ENCODE results near the gene METTL13. TPM values are rescaled to one million over a fixed set of nuclear protein-coding genes. Genes with fewer than 3 reads are reported as not detected.

The METTL13 gene, protein sequence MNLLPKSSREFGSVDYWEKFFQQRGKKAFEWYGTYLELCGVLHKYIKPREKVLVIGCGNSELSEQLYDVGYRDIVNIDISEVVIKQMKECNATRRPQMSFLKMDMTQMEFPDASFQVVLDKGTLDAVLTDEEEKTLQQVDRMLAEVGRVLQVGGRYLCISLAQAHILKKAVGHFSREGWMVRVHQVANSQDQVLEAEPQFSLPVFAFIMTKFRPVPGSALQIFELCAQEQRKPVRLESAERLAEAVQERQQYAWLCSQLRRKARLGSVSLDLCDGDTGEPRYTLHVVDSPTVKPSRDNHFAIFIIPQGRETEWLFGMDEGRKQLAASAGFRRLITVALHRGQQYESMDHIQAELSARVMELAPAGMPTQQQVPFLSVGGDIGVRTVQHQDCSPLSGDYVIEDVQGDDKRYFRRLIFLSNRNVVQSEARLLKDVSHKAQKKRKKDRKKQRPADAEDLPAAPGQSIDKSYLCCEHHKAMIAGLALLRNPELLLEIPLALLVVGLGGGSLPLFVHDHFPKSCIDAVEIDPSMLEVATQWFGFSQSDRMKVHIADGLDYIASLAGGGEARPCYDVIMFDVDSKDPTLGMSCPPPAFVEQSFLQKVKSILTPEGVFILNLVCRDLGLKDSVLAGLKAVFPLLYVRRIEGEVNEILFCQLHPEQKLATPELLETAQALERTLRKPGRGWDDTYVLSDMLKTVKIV
- 20.6 and 34.5 TPM in 2 replicates for total RNA-seq

GRCh38 chr1:171781176-171781875, at the start of gene METTL13:
Gene METTL13 (plus strand): TSS chr1:171781660. CDS start chr1:171781968, 308 bp downstream.

DNA sequence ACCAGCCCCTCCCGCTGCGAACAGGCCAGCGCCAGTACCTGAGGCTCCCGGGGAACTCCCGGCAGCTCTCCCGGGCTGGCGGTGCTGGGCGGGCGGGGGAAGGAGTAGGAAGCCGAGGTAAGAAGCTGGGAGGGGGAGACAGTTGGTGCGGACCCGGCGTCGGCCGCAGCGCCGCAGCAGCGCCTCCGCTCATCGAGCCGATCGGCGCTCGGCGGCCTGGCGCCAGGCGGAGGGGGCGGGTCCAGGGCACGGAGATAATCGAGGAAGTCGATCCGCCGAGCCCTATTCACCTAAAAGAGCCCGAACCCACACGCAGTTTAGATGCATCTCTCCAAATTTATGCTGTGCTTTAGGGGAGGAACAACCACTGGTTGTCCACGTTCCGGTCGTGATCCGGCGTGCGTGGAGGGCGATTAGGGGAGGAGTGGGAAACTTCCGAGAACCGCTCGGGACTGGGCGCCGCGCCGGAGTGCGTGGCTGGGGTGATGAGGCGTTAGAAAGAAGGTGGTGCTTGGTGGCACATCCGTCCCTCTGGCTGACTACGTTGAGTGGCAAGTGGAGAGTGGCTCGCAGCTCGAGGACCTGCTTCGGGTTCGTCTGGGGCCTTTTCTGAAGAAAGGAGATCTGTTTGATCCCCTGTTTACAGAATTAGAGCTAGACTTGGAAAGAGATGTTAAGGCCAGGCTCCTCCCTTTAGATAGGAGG, 39.4 kb upstream of the METTL13 start, which contains the start of gene VAMP4:
Gene VAMP4, minus strand, starts transcription at position 194 of the 705 bp plus-strand sequence. CDS start 3,651 bp downstream, outside the sequence.

DNA sequence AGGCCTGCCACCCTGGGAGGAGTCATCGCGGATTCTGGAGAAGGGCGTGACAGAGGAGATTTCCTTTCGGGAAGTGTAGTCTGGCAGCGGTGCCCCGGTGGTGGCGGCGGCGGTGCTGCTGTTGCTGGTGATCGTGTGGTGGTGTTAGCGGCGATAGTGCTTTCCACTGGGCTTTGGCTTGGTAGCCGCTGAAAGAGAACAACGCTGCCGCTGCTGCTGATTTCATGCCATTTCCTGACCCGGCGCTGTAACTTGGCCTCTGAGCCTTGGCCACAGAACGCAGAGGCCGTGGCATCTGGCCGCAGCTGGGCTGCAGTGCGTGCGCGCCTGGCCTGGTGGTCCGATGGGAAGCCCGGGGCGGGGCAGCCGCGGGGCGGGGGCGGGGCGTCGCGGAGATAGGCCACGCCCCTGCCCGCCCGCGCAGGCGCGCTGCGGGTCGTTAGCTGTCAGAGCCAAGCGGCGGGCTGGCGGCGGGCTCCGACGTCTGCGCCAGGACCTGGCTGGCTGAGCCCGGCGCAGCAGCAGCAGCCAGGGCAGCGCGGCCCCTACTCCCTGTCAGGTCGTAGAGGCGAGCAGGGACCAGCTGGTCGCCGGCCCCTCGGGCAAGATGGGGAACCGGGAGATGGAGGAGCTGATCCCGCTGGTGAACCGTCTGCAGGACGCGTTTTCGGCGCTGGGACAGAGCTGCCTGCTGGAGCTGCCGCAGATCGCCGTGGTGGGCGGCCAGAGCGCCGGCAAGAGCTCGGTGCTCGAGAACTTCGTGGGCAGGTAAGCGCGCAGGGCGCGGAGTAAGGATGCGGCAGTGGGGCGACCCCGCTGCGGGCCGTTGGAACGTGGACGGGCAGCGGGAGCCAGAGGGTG, 59.8 kb downstream of the METTL13 start, which contains the start of gene DNM3:
Gene DNM3, plus strand, starts transcription at position 449 of the 861 bp plus-strand sequence. Its CDS starts 159 bp downstream, at position 608.

Other genes starting within 250 kb of the METTL13 start
- not detected in 2 replicates for gene MYOCOS, start 159.4 kb upstream of the METTL13 start, total RNA-seq
- 0.28 TPM in 1 of 2 replicates, not detected in the other for gene MYOC, start 129.0 kb upstream of the METTL13 start, total RNA-seq
- 5.0 and 6.8 TPM in 2 replicates for gene VAMP4, start 39.6 kb upstream of the METTL13 start, total RNA-seq
- 0.77 and 0.85 TPM in 2 replicates for gene DNM3, start 59.8 kb downstream of the METTL13 start, total RNA-seq